ENCODE data around the gene POLR2E. TPM values are rescaled to one million over a fixed set of nuclear protein-coding genes. Genes with fewer than 3 reads are reported as not detected.

Gene POLR2E
- total RNA-seq, 2 experiments from 2014 or later = 171 to 229 TPM

DNA sequence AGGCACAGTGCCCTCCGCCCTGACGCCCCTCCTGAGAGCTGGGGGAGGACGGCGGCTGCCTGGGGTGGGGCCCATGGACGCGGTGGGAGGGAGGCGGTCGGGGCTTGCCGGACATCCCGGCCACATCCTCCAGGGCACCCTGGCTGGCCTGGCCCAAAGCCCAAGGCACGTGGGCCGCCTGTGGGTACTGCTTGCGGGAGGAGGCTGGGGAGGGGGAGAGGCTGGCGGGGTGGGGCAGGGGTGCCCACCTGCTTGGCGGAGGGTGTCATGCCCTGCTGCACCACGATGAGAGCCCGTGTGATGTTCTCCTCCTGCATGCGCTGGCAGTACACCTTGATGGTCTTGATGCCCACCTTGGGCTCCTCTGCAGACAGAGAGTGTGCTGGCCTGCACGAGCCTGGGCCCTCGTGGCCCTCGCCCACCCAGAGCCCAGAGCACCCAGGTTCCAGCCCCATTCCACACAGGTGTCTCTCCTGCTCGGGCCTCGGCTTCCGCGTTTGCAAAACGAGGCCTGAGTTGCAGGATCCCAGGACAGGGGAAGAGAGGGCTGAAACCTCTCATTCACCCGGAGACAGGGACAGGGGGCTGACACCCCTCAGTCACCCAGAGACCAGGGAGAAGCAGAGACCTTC, 3.5 kb downstream of the POLR2E start:
- ChIA-PET POLR2A (interaction anchor here (1.1 to 1.5 kb wide), 2 partner anchors 10 to 112 kb away, joined by 3 to 5 read pairs; no protein-coding TSS in a partner anchor), CTCF (interaction anchor here (0.5 to 0.8 kb wide), 2 partner anchors 11 to 456 kb away, joined by 3 to 4 read pairs; no protein-coding TSS in a partner anchor)
- no peak for DNase-seq
- no peak for ATAC-seq
- Mint-ChIP-seq H3K27ac (no peak overlapping the region), H3K27me3 (no peaks in the 10 kb centered on the region), H3K36me3 (ENCODE audit: low read depth) (peaks cover 39% of the 10 kb centered on the region), H3K4me1 (peaks cover 46% of the 10 kb centered on the region), H3K4me3 (no peak overlapping the region), H3K9me3 (ENCODE audit: low read depth) (no peaks in the 10 kb centered on the region)
- intact Hi-C loops (cut with DNase I, micrococcal nuclease) = no loop called here

DNA sequence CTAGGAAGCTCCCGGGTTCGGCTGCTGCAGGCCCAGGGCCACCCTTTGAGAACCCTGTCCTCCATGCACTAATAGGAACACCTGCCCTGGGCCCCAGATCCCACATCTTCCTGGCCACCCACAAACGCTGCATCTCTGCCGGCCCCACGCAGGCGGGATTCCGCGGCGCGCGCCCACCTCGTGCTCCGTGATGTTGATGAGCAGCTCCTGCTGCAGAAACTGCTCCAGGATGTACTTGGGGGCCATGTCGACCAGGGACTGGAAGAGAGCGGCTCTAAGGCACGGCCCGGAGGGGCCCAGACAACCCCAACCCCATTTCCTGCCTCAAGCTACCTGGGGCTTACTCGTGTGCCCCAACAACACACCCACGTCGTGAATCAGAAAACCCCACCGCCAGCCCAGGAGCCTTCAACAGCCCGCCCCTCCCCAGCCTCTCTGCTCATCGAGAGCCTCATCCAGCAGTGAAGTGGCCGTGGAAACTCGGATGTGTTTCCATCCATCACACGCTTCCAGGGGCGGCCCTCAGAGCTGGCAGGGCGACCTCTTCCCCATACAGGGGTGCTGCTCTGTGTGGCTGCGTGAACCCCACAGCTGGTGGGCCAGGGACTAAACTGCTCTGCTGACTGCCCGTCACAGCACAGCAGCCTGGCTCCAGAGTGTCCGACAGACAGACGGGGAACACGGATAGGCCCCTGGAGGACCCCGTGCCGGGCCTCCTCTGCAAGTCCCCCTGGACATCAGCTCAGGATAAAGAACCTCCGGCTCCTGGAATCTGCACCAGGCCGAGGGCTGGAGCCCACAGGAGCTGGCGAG, 4.2 kb downstream of the POLR2E start:
- Mint-ChIP-seq H3K27me3 (no peaks in the 10 kb centered on the region), H3K4me1 (peaks cover 42% of the 10 kb centered on the region), H3K36me3 (ENCODE audit: low read depth) (peaks cover 39% of the 10 kb centered on the region), H3K27ac (no peak overlapping the region), H3K4me3 (no peak overlapping the region), H3K9me3 (ENCODE audit: low read depth) (no peaks in the 10 kb centered on the region)
- no peak for ATAC-seq
- ChIA-PET POLR2A (interaction anchor here (1.1 to 1.5 kb wide), 3 partner anchors 10 to 178 kb away, joined by 3 to 5 read pairs (median 5); partner anchors contain the start of gene CIRBP), CTCF (interaction anchor here (0.5 to 0.8 kb wide), 3 partner anchors 10 to 456 kb away, joined by 3 to 4 read pairs (median 3); no protein-coding TSS in a partner anchor)
- intact Hi-C loops (cut with DNase I, micrococcal nuclease) = loop anchor here in 1 of 2 experiments (1.0 kb wide), 1 partner anchor 14 kb away; no protein-coding TSS in a partner anchor
- no peak for DNase-seq

DNA sequence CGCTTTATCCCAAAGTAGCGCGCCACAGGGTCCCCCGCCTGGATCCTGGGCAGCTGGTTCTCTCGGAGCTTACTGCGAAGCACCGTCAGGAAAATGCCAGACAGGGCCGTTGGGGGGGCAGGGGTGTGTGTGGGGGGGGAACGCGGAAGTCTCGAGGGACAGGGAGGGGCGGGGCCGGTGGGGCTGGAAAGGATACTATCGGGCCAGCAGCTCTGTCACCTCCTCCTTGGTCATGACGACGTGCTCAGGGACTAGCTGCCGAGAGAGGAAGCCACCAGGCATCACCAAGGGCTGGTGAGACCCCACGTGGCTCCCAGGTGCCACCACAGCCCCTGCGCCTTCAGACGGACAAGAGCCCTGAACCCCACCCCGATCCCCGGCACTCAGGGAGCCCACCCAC, 5.3 kb downstream of the POLR2E start:
- intact Hi-C loops (cut with DNase I, micrococcal nuclease) = loop anchor here in 1 of 2 experiments (1.0 kb wide), 1 partner anchor 13 kb away; no protein-coding TSS in a partner anchor
- H3K4me3 Mint-ChIP-seq = no peak overlapping the region

DNA sequence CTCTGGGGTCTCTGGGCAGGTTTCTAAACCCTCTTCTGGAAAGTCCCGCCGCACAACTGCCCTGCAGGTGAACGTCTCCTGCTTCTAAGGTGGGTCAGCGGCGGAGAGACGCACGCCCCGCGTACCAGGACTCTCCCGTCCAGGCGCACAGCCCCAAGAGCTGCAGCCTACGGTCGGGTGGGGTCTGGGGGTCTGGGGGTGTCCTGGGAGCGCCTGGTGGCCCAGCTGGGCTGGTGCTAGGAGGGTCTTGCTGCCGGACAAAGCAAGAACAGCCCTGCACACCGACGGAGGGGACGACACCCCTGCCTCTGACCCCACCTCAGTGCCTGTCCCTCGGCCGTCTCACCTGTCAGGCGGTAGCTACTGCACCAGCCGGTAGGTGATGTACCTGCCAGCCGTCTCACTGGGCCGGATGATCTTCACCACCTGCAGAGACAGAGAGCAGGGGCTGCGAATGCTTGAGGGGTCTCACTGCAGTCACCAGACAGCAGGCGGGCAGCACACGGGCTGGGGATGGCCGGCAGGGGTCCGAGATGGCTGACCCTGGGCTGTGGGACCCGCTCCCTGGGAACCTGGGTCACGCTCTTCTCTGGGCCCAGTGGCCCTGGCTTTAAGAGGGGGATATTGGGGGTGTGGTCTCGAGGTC, 5.9 kb downstream of the POLR2E start:
- Mint-ChIP-seq H3K4me3 (no peak overlapping the region), H3K9me3 (ENCODE audit: low read depth) (no peaks in the 10 kb centered on the region), H3K4me1 (peaks cover 48% of the 10 kb centered on the region), H3K36me3 (ENCODE audit: low read depth) (peaks cover 45% of the 10 kb centered on the region), H3K27me3 (no peaks in the 10 kb centered on the region), H3K27ac (no peak overlapping the region)
- DNase-seq = no peak
- ChIA-PET POLR2A (no interaction called here), CTCF (interaction anchor here (1.4 kb wide), 1 partner anchor 14 kb away, joined by 5 read pairs; no protein-coding TSS in a partner anchor)
- intact Hi-C loops (cut with DNase I, micrococcal nuclease) = no loop called here
- no peak for ATAC-seq

More for the DNA sequence above, 5.3 kb downstream of the POLR2E start:
- Mint-ChIP-seq H3K36me3 (ENCODE audit: low read depth) (peaks cover 44% of the 10 kb centered on the region), H3K27ac (no peak overlapping the region), H3K9me3 (ENCODE audit: low read depth) (no peaks in the 10 kb centered on the region), H3K27me3 (no peaks in the 10 kb centered on the region), H3K4me1 (peaks cover 45% of the 10 kb centered on the region)
- ATAC-seq (no peak), DNase-seq (no peak)
- CTCF ChIA-PET = interaction anchor here (0.6 kb wide), 1 partner anchor 10 kb away, joined by 3 read pairs; no protein-coding TSS in a partner anchor
- POLR2A ChIA-PET = interaction anchor here (1.1 to 1.5 kb wide), 2 partner anchors 9 to 179 kb away, joined by 5 read pairs; partner anchors contain the start of gene CIRBP

DNA sequence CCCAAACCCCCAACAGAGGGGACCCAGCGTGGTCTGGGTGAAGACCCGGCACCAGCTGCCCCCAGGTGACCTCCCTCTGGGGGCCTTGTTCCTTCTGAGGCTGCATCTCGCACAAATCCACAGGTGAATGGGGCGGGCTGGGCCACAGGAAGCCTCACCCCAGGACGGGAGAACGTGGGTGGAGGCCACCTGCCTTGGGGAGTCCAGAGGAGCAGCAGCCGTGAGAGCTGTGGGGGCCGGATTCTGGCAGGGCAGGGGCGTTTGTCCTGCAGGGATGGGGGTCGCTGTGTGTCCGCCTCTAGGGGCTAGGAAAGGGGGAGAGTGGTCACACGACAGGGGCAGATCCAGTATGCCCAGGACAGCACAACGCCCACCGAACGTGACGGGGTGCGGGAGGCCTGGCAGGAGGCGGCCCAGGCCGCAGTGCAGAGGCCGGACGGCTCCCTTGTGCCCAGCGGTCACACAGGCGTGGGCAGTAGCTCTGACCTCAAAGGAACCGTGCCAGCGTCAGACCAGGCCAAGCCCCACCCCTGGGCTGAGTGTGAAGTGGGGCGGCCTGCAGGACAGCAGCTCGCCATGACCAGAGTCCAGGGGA, 6.7 kb downstream of the POLR2E start:
- intact Hi-C loops (cut with DNase I, micrococcal nuclease) = no loop called here
- H3K27me3 Mint-ChIP-seq = no peaks in the 10 kb centered on the region
- peaks cover 48% of the 10 kb centered on the region for H3K36me3 Mint-ChIP-seq (ENCODE audit: low read depth)
- H3K9me3 Mint-ChIP-seq (ENCODE audit: low read depth) = no peaks in the 10 kb centered on the region
- POLR2A ChIA-PET = no interaction called here
- peak overlapping the region; percentile 86 for H3K27ac Mint-ChIP-seq
- ATAC-seq = peak; percentile 9
- CTCF ChIA-PET = interaction anchor here (0.8 to 1.4 kb wide), 2 partner anchors 13 to 14 kb away, joined by 3 to 5 read pairs; no protein-coding TSS in a partner anchor
- peaks cover 49% of the 10 kb centered on the region for H3K4me1 Mint-ChIP-seq
- no peak overlapping the region for H3K4me3 Mint-ChIP-seq
- DNase-seq = no peak

DNA sequence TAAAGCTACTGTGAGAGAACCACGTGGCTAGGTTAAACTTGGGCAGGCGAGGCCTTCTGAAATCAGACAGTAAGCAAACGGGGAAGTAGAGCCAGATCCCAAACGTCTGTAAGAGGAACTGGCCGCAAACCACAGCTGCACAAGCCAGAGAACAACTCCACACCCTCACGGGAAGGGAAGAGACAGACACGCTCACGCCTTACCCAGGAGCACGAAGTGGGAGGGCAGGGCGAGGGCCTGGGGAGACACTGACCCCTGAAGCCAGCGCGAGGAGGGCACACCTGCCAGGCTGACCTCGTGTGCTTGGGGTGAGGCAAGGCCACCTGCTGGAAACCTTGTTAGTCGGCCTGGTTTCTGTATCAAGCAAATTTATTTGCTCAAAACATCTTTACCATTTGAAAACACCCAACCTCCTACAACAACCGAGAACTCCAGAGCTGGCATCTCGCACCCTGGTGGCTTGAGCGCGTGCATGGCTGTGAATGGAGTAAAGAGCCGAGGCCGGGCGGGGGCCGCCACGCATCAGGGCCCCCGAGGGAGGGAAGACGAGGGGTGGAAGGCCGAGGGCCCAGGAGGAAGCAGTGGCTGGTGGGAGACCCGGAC, 7.3 kb downstream of the POLR2E start:
- peak overlapping the region; percentile 32 for H3K4me3 Mint-ChIP-seq
- peaks cover 43% of the 10 kb centered on the region for H3K36me3 Mint-ChIP-seq (ENCODE audit: low read depth)
- H3K27ac Mint-ChIP-seq = peak overlapping the region; percentile 86
- H3K27me3 Mint-ChIP-seq = no peaks in the 10 kb centered on the region
- ATAC-seq (peak; percentile 33), DNase-seq (no peak)
- ChIA-PET CTCF (interaction anchor here (0.8 to 1.4 kb wide), 4 partner anchors 12 to 25 kb away, joined by 3 to 5 read pairs (median 3); no protein-coding TSS in a partner anchor), POLR2A (interaction anchor here (0.6 kb wide), 1 partner anchor 32 kb away, joined by 3 read pairs; no protein-coding TSS in a partner anchor)
- H3K4me1 Mint-ChIP-seq = peaks cover 47% of the 10 kb centered on the region
- no peaks in the 10 kb centered on the region for H3K9me3 Mint-ChIP-seq (ENCODE audit: low read depth)
- intact Hi-C loops (cut with DNase I, micrococcal nuclease) = no loop called here

DNA sequence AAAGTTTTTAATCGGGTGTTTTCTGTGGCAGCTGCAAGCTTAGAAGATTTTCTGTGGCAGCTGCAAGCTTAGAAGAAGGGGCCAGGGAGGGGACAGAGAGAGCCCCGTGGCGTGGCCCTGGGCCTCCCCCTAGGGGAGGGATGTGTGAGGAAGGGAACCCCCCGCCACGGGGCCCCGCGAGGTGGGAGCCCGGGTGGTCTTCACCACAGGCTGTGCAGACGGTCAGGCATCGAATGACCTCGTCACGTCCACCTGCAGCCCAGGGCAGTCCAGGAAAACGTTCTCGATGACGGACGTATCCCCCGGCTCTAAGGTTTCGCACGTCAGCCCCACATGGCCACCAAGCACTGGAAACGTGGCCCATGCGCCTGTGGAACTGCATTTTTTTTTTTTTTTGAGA, 8.6 kb downstream of the POLR2E start:
- H3K27me3 Mint-ChIP-seq = no peaks in the 10 kb centered on the region
- no peaks in the 10 kb centered on the region for H3K9me3 Mint-ChIP-seq (ENCODE audit: low read depth)
- peaks cover 48% of the 10 kb centered on the region for H3K36me3 Mint-ChIP-seq (ENCODE audit: low read depth)
- DNase-seq (no peak), ATAC-seq (no peak)
- no peak overlapping the region for H3K27ac Mint-ChIP-seq
- ChIA-PET CTCF (interaction anchor here (0.6 to 1.9 kb wide), 3 partner anchors 21 to 106 kb away, joined by 3 to 7 read pairs (median 3); no protein-coding TSS in a partner anchor), POLR2A (interaction anchor here (0.6 to 1.2 kb wide), 4 partner anchors 63 to 506 kb away, joined by 3 to 4 read pairs (median 3); partner anchors contain the start of gene CIRBP)
- intact Hi-C loops (cut with DNase I, micrococcal nuclease) = no loop called here
- H3K4me1 Mint-ChIP-seq = peaks cover 54% of the 10 kb centered on the region
- H3K4me3 Mint-ChIP-seq = no peak overlapping the region

DNA sequence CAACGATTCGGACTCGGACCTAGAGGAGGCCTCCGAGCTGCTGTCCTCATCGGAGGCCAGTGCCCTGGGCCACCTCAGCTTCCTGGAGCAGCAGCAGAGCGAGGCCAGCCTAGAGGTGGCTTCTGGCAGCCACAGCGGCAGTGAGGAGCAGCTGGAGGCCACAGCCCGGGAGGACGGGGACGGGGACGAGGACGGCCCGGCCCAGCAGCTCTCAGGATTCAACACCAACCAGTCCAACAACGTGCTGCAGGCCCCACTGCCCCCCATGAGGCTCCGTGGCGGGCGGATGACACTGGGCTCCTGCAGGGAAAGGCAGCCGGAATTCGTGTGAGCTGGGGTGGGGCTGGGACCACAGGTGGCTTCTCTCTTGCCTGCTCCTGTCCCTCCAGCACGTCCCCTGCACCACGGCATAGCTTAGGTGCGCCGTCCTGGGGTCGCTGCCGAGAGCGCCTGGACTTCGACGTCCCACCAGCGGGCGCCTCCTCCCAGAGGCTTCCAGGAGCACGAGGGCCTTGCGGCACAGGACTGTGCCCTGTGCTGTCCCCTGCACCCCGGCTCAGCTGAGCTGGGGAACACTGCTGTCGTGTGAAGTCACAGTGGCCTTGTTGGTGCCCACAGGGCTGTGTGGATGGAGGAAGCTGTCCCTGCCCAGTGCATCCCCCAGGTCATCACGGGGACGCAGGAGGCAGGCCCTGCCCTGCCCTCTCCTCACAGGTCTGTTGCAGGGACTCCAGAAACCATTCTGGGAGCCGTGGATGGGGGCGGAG, 9.3 kb downstream of the POLR2E start:
- no peak overlapping the region for H3K27ac Mint-ChIP-seq
- peaks cover 51% of the 10 kb centered on the region for H3K36me3 Mint-ChIP-seq (ENCODE audit: low read depth)
- no peak overlapping the region for H3K4me3 Mint-ChIP-seq
- ChIA-PET POLR2A (interaction anchor here (1.0 to 1.2 kb wide), 5 partner anchors 9 to 183 kb away, joined by 3 to 4 read pairs (median 3); partner anchors contain the start of gene CIRBP), CTCF (interaction anchor here (1.9 kb wide), 1 partner anchor 21 kb away, joined by 7 read pairs; no protein-coding TSS in a partner anchor)
- intact Hi-C loops (cut with DNase I, micrococcal nuclease) = no loop called here
- ATAC-seq (no peak), DNase-seq (no peak)
- no peaks in the 10 kb centered on the region for H3K27me3 Mint-ChIP-seq
- H3K4me1 Mint-ChIP-seq = peaks cover 59% of the 10 kb centered on the region
- no peaks in the 10 kb centered on the region for H3K9me3 Mint-ChIP-seq (ENCODE audit: low read depth)

DNA sequence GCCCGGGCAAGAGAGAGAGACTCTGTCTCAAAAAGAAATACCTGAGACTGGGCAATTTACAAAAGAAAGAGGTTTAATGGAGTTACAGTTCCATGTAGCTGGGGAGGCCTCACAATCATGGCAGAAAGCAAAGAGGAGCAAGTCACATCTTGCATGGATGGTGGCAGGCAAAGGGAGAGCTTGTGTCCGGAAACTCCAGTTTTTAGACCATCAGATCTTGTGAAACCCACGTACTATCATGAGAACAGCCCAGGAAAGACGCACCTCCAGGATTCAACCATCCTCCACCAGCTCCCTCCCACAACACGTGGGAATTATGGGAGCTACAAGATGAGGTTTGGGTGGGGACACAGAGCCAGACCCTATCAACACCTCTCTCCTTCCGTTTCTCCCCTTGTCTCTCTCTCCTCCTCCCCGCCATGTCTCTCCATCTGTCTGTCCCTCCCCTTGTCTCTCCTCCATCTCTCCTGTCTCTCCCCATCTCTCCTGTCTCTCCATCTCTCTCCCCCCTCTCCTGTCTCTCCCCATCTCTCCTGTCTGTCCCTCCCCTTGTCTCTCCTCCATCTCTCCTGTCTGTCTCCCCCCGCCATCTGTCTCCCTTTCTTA, 10.0 kb downstream of the POLR2E start:
- POLR2A ChIA-PET = interaction anchor here (0.6 to 1.1 kb wide), 3 partner anchors 10 to 46 kb away, joined by 3 to 7 read pairs (median 4); no protein-coding TSS in a partner anchor

More for the DNA sequence above, 10.0 kb downstream of the POLR2E start:
- peaks cover 53% of the 10 kb centered on the region for H3K36me3 Mint-ChIP-seq (ENCODE audit: low read depth)
- no peak overlapping the region for H3K4me3 Mint-ChIP-seq
- H3K4me1 Mint-ChIP-seq = peaks cover 60% of the 10 kb centered on the region
- peak overlapping the region; percentile 44 for H3K27ac Mint-ChIP-seq
- intact Hi-C loops (cut with DNase I, micrococcal nuclease) = no loop called here
- CTCF ChIA-PET = interaction anchor here (1.9 kb wide), 1 partner anchor 20 kb away, joined by 7 read pairs; no protein-coding TSS in a partner anchor
- no peaks in the 10 kb centered on the region for H3K9me3 Mint-ChIP-seq (ENCODE audit: low read depth)
- no peaks in the 10 kb centered on the region for H3K27me3 Mint-ChIP-seq
- DNase-seq = no peak
- ATAC-seq = no peak
